Loucy (cell line): ENCODE results near the gene OTOR.

Source experiments
- H2AFZ ChIP-seq: fragments of 200-600 bp; sonication (generic); 2 replicates; pipeline ENCODE4 v1.6.0; 2016; ENCODE audit warnings: antibody characterized with exemption, mild to moderate bottlenecking, low read length, moderate library complexity
- H3F3A ChIP-seq: fragments of 200-600 bp; 2 replicates; pipeline ENCODE4 v1.6.0; 2016; ENCODE audit warnings: antibody characterized with exemption, low read depth, mild to moderate bottlenecking
- H3K27me3 ChIP-seq: fragments of 200-600 bp; sonication (generic); 2 replicates; pipeline ENCODE4 v1.6.1; 2014; ENCODE audit warnings: low read length, mild to moderate bottlenecking; ENCODE audit not compliant: insufficient read depth, poor library complexity, severe bottlenecking
- H3K36me3 ChIP-seq: fragments of 200-600 bp; sonication (generic); 2 replicates; pipeline ENCODE4 v1.6.1; 2016; ENCODE audit warnings: low read length; ENCODE audit not compliant: insufficient read depth
- H3K4me1 ChIP-seq: fragments of 200-600 bp; sonication (generic); 2 replicates; pipeline ENCODE4 v1.5.1; 2014; ENCODE audit warnings: low read length, mild to moderate bottlenecking; ENCODE audit not compliant: insufficient read depth, poor library complexity, severe bottlenecking
- H3K4me2 ChIP-seq: fragments of 200-600 bp; sonication (generic); 2 replicates; pipeline ENCODE4 v1.6.0; 2014; ENCODE audit warnings: antibody characterized with exemption, low read length, low read depth, mild to moderate bottlenecking; ENCODE audit not compliant: poor library complexity, severe bottlenecking
- H3K4me3 ChIP-seq: fragments of 200-600 bp; sonication (generic); 2 replicates; pipeline ENCODE4 v1.5.1; 2014; ENCODE audit warnings: low read length, mild to moderate bottlenecking, mixed read lengths; ENCODE audit not compliant: poor library complexity, severe bottlenecking
- H3K79me2 ChIP-seq: fragments of 200-600 bp; sonication (generic); 2 replicates; pipeline ENCODE4 v1.6.1; 2014; ENCODE audit warnings: low read length; ENCODE audit not compliant: insufficient read depth
- H3K9ac ChIP-seq: fragments of 200-600 bp; sonication (generic); 2 replicates; pipeline ENCODE4 v1.6.0; 2014; ENCODE audit warnings: mild to moderate bottlenecking, low read depth, low read length, moderate library complexity; ENCODE audit not compliant: poor library complexity, severe bottlenecking
- H3K9me2 ChIP-seq: fragments of 200-600 bp; sonication (generic); replicated peaks from 2 replicates; pipeline ENCODE4 v1.6.1; 2016; ENCODE audit warnings: low read depth, low read length, mixed read lengths
- H3K9me3 ChIP-seq: fragments of 200-600 bp; sonication (generic); 2 replicates; pipeline ENCODE4 v1.6.1; 2014; ENCODE audit warnings: mild to moderate bottlenecking, antibody characterized with exemption, low read length, low read depth; ENCODE audit not compliant: insufficient read depth
- H4K20me1 ChIP-seq: fragments of 200-600 bp; sonication (generic); 2 replicates; pipeline ENCODE4 v1.6.0; 2014; ENCODE audit warnings: antibody characterized with exemption, low read length, mild to moderate bottlenecking; ENCODE audit not compliant: insufficient read depth, poor library complexity, severe bottlenecking
- CTCF ChIP-seq: fragments of 200-600 bp; sonication (generic); conservative IDR thresholded peaks from 2 replicates; pipeline ENCODE4 v1.5.1; 2014; ENCODE audit warnings: mild to moderate bottlenecking, antibody characterized with exemption, low read length
- EZH2phosphoT487 ChIP-seq: fragments of 200-600 bp; IDR thresholded peaks from 2 replicates; pipeline ENCODE4 v1.6.1; 2018; ENCODE audit warnings: antibody characterized with exemption, mild to moderate bottlenecking, moderate library complexity, borderline replicate concordance

The OTOR gene

GRCh38 chr20:16745204-16745603 is 3.0 kb upstream of the OTOR start:
- Histone ChIP-seq H2AFZ (no peak overlapping the region), H3K4me3 (no peak overlapping the region), H4K20me1 (no peaks in the 10 kb centered on the region), H3F3A (no peaks in the 10 kb centered on the region), H3K9ac (no peak overlapping the region), H3K36me3 (peaks cover 25% of the 10 kb centered on the region; the same call in 1 of the 2 replicates), H3K79me2 (no peaks in the 10 kb centered on the region), H3K4me2 (no peak overlapping the region), H3K9me2 (no peaks in the 10 kb centered on the region), H3K4me1 (no peaks in the 10 kb centered on the region), H3K9me3 (no peaks in the 10 kb centered on the region), H3K27me3 (no peaks in the 10 kb centered on the region)
- TF ChIP-seq EZH2phosphoT487 (no peak), CTCF (no peak)

GRCh38 chr20:16747291-16747811 is 807 bp upstream of the OTOR start:
- Histone ChIP-seq H2AFZ (no peak overlapping the region), H3K4me3 (no peak overlapping the region), H3K79me2 (no peaks in the 10 kb centered on the region), H3K9me3 (no peaks in the 10 kb centered on the region), H3K4me1 (no peaks in the 10 kb centered on the region), H4K20me1 (no peaks in the 10 kb centered on the region), H3K36me3 (peaks cover 4% of the 10 kb centered on the region; the same call in 1 of the 2 replicates), H3F3A (no peaks in the 10 kb centered on the region), H3K27me3 (no peaks in the 10 kb centered on the region), H3K9me2 (no peaks in the 10 kb centered on the region), H3K4me2 (no peak overlapping the region), H3K9ac (no peak overlapping the region)
- TF ChIP-seq CTCF (no peak), EZH2phosphoT487 (no peak)

- Histone ChIP-seq H3K36me3 (no peaks in the 10 kb centered on the region), H3K4me3 (no peak overlapping the region), H3K27me3 (peaks cover 4% of the 10 kb centered on the region), H3K4me2 (no peak overlapping the region), H3K9me3 (no peaks in the 10 kb centered on the region), H3K79me2 (no peaks in the 10 kb centered on the region), H3K4me1 (no peaks in the 10 kb centered on the region), H4K20me1 (no peaks in the 10 kb centered on the region), H2AFZ (no peak overlapping the region), H3K9me2 (no peaks in the 10 kb centered on the region), H3F3A (no peaks in the 10 kb centered on the region), H3K9ac (no peak overlapping the region)
- TF ChIP-seq EZH2phosphoT487 (no peak), CTCF (no peak)
Observed at GRCh38 chr20:16749573-16749972, 1.4 kb downstream of the OTOR start.
